GM21825 (cell line): ENCODE measurements around the gene ERLIN1.
A peak's percentile ranks its signal among the peaks of the same experiment; 100 is the strongest.

Source experiments
- ATAC-seq: cut with Tn5 transposase; IDR thresholded peaks from one replicate; pipeline ENCODE4 v1.9.1; 2021; ENCODE audit warnings: mild to moderate bottlenecking, moderate library complexity; ENCODE audit not compliant: unreplicated experiment

Gene ERLIN1

DNA sequence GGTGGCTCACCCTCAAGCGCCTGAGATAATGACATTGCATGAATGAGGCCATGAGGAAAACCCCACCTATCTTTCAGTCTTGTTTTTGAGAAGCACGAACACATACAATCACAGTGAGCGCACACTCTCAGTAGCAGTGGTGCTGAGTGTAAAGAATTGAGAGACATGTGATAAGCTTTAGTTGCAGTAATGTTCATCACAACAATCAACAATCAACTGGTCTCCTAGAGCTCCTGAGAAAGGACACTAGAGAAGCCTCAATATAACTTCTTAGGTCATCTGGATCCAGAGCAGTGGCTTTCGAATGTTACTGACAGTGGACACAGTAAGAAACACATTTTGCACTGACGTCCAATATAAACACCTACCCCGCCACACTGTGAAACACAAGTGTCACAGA is 12.8 kb downstream of the ERLIN1 start:
- ATAC-seq = no peak

- no peak for ATAC-seq
These were observed 13.5 kb downstream of the ERLIN1 start for GRCh38 chr10:100172349-100172748.

GRCh38 chr10:100168313-100168643 is 17.6 kb downstream of the ERLIN1 start:
- ATAC-seq = no peak

DNA sequence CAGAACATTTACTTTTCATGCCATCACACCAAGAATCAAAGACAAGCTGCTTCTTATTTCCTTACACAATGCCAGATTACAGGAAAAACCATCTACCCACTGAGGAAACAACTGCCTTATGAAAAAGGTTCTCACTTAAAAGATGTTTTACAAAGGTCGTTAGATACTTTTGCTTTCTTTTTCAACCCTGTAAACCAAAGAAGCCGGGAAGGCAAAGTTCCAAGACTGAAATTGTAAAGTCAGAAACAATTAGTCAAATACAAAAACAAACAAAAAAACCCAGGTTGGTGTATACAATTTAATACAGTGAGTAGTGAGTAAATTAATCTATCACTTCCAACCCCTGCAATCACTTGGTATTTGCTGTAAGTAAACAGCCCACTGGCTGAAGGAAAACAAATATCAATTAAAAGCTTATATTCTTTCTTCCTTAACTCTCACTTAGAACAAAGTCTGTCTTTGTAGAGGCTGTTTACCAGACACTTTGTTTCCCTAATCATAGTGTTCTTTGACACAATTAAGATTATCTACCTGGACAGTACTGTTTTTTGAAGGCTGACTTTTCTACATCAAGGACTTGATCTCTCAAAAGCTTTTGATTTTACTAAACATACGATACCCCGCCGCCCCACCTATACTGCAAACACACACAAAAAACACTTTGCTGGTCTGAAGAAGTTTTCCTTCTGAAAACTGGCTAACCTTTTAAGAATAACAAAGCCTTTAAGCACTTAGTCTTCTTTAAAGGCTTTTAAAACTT is 18.1 kb downstream of the ERLIN1 start:
- no peak for ATAC-seq

DNA sequence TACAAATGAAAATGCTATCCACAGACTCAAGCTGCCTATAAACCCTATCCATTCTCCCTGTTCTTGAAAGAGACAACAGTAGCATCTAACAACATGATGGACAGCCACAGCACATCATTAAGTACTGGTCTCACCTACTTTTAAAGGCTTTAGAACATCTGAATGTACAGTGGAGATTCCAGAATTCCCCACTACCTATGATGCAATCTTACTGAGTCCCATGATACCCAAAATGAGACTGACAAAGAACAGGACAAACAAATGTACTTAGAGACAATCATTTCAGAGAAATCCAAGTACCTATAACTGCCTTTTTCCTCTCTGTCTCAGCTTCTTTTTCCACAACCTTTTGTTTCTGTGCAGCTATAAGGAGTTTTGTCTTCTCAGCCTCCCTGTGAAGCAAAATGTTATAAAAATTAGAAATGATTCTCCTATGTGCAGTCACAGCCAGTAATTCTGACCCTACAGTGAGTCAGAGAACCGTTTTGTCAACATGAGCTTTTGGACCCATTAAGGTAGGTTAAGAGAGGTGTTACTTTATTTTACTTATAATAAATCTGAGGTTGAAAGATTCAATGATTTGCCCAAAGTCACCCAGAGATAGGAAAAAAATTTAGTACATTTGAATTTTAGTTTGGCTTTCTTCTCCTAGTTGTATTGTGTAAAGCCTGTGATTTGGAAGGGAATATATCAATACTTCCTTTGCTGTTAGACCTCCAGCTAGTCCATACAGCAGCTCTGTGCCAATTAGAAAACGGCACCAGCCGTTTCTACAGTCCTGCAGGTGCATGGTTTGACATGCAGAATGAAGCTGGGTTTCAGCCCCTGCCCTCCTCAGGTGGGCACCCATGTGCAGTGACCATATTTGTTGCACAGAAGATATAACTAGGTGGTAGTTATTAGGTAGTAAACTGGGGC is 21.9 kb downstream of the ERLIN1 start:
- ATAC-seq = no peak

DNA sequence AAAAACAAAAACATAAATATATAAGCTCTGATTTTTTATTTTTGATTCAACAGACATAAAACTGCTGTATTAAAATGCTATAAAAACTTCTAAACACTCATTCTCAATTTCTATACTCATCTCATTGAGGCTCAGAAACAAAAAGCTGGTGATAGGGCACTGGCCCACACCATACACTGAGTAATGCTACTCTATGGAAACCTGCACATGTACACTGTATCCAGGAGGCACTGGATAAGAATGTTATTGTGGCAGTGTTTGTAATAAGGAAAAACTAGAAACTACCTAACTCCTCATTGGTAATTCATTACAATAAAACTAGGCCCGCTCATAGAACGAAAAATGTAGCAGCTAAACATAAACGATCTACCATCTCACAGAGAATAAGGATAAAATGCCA is 23.1 kb downstream of the ERLIN1 start:
- no peak for ATAC-seq

DNA sequence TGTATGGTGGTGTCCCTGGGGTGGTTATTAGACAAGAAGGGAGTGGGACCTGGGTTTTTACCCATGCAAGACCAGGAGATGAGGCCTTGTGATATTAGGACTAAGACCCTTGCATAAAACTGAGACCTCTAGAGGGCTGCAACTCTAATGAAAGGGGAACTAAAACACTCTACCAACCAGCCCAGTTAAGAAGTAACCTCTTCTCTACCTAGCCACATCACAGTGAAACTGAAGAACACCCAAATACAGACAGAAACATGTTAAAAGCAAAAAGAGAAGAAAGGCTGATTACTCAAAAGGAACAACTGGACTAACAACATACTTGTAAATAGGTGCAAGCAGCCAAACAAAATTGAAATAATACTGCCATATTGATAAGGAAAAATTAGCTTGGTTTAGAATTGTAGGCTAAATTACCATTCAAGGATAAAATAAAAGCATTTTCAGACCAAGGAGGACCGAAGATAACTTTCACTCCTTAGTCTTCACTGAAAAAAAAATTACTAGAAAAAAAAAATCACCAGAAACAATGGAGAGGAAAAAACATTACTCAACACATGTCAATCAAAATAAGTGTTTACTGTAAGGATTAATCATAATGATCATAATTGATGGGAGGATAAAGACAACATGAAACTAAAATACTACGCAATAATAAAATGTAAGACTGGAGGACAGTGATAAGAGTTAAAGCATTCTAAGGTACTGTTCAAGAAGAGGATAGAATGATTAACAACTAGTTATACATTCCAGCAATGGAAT is 27.6 kb downstream of the ERLIN1 start:
- ATAC-seq = peak; percentile 92

DNA sequence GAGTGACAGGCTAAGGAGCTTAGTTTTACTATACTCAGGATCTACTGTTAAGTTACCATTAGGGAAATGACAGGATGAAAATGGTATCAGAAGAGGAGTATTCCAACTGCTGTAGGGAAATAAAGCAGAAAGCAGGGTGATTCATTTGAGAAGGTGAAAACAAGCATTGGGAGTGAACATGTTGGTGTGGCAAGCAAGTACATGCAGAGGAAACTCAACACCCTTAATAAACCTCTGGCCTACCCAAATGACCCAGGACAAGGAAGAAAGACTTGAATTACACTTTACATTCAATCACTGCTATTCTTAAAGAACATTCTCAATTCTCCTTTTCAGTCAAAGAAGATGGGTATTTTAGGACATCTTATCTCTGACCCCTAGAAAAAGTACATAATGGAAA is 28.7 kb downstream of the ERLIN1 start:
- ATAC-seq = no peak

- no peak for ATAC-seq
These were observed 29.9 kb downstream of the ERLIN1 start for GRCh38 chr10:100155936-100156335.

DNA sequence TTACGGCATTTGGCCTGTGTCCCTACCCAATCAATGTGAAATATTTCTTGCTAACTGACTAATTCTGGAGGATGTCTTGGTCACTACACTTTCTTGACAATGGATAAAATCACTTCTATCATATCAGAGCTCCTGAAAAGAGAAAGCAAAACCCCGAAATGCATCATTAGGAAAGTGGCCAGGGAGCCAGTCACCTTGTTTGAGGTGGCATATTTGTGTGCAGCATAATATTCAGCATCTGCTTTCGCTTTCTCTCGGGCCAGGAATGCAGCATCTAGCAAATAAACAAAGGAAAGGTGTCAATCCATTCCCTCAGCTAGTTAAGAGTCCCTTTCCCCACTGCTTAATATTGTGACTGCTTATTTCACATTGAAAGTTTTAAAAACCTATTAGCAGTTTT is 31.2 kb downstream of the ERLIN1 start:
- ATAC-seq = no peak

- ATAC-seq = no peak
These were observed 32.5 kb downstream of the ERLIN1 start for GRCh38 chr10:100153239-100153825.

- no peak for ATAC-seq
These were observed 34.0 kb downstream of the ERLIN1 start for GRCh38 chr10:100151723-100152300.

DNA sequence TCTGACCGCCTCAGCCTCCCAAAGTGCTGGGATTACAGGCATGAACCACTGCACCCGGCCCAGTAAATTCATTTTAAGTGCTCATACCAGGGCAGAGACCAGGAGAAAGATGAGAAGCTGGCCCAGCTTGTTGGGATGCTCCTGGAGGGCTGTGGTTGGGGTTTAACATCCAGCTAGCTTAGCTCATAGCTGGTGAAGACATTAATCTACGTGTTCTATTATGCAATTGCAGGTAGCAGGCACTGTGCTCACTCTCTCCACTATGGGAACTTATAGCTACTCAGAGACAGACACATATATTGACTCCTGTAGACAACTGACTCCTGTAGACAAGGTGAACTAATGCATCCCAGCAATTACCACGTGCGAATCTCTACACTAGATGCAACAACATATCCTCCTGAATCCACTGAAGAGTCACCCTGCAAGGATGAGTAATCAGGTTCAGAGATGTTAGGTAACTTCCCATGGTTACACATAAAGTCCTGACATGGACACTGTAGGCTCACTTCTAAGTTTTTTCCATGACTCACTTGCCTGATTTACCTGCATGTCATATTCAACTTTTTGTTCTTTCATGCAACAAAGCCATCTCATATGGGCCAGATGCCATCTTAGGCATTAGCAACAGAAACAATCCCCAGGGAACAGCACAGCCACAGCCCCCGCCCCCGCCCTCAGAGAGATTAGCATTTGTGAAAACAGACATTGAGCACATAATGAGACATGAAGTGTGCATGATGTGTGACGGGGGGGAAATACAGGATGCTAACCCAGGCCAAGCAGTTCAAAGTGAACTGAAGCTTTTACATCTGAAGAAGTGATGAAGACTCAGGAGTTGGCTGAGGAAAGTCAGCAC is 37.2 kb downstream of the ERLIN1 start:
- no peak for ATAC-seq

DNA sequence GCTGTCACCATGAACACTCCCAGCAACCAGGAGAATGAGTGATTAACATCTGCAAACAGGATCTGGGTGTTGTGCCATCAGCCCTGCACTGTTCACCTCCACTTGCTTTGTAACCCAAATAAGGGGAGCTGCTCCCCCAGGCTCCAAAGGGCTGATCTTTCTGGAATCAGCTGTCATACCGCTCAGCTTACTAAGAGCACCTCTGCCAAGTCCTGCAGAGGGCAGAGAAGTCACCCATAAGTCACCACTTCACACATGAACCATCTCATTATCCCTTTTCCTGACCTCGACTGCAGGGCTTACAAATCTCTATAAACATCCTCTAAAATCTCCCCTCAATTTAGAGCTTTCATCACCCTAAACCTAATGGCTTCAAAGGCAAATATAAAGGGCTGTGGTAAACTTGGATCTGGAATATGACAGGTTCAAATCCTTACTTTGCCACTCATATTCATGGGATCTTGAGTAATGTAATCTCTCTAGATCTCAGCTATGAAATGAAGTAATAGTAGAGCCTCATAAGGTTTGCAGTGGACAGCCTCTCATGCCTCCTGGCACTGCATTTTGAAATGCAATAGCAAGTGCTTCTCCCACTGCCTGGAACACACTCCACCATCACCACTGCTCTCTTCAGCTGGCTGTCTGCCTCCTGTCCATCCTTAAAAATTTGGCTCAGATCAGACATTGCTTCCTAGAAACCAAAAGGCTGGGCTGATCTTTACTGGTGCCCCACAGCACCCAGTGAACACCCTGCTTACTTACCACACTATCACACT is 38.8 kb downstream of the ERLIN1 start:
- ATAC-seq = no peak

DNA sequence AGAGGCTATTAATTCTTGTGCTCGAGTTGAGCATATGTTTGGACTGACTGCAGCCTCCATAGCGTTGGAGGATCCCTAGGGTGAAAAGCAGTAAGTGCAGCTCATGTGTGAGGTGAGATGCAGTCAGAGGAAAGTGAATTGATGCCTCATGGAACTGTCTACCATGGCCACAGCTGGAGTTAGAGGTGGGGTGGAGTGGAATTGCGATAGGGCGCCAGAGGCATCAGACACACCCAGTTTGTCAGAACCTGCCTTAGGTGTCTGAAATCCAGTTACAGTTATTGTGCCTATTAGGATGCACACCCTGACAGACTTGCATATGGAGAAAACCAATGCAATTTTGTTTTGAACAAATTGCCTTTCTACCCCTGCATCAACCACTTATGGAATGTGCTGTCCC is 39.4 kb downstream of the ERLIN1 start:
- no peak for ATAC-seq

- ATAC-seq = no peak
These were observed 42.1 kb downstream of the ERLIN1 start for GRCh38 chr10:100143756-100144155.

GRCh38 chr10:100141446-100142087 is 44.3 kb downstream of the ERLIN1 start:
- no peak for ATAC-seq

DNA sequence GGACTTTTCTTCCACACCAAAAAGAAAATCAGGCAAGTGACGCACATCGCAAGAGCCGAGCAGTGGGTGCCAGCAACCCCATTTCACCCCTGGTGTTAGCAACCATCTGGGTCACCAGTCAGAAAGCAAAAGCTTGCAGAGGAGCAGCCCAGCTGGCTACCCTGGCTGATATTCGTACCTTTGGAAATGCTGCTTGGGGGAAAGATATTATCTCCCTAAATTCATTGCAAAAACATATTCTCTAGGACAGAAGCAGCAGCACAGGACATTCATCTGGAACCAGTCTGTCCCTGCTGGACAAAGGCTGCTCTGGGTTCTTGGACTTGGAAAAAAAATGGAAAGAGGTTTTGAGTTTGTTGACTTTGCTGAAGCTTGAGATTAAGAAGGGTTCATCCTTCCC is 45.8 kb downstream of the ERLIN1 start:
- ATAC-seq = no peak
